ENCODE results near the gene GMDS. TPM values are rescaled to one million over a fixed set of nuclear protein-coding genes. Genes with fewer than 3 reads are reported as not detected.
A peak's percentile ranks its signal among the peaks of the same experiment; 100 is the strongest.

GMDS gene
- total RNA-seq, 4 donors from 2014 or later = 3.4 to 7.2 (median 4.6) TPM

GRCh38 chr6:2205396-2205795, 40.0 kb downstream of the GMDS start:
- intact Hi-C loops (cut with DNase I; ENCODE audit: low total_unique reads) (no loop called here), in situ Hi-C loops (cut with MboI; ENCODE audit: low sequenced_read_pairs in 4 of 4) (loop anchor here in 1 of 4 donors (25.0 kb wide), 1 partner anchor 432 kb away; no protein-coding TSS in a partner anchor)
- Histone ChIP-seq H3K27ac (no peak overlapping the region), H3K4me3 (no peak overlapping the region), H3K36me3 (no peaks in the 10 kb centered on the region), H3K27me3 (peaks cover 0 to 2% (median 0%) of the 10 kb centered on the region in 3 donors), H3K9me3 (no peaks in the 10 kb centered on the region), H3K4me1 (peaks cover 0 to 3% of the 10 kb centered on the region in 2 donors)
- no peak for ATAC-seq
- no peak for TF ChIP-seq CTCF (IDR thresholded peaks at IDR 0.05 in 4 of 5, conservative IDR thresholded peaks at IDR 0.05 in 1 of 5)
- no peak for TF ChIP-seq POLR2A (IDR thresholded peaks at IDR 0.05)
- no peak for DNase-seq

- Histone ChIP-seq H3K9me3 (no peaks in the 10 kb centered on the region), H3K36me3 (no peaks in the 10 kb centered on the region), H3K4me1 (peaks cover 0 to 3% of the 10 kb centered on the region in 2 donors), H3K4me3 (no peak overlapping the region), H3K27me3 (peaks cover 0 to 2% (median 0%) of the 10 kb centered on the region in 3 donors), H3K27ac (no peak overlapping the region)
- TF ChIP-seq POLR2A (IDR thresholded peaks at IDR 0.05) (no peak), CTCF (IDR thresholded peaks at IDR 0.05 in 4 of 5, conservative IDR thresholded peaks at IDR 0.05 in 1 of 5) (no peak)
- ATAC-seq = no peak
- DNase-seq = no peak
- in situ Hi-C loops (cut with MboI; ENCODE audit: low sequenced_read_pairs in 4 of 4) (loop anchor here in 1 of 4 donors (25.0 kb wide), 1 partner anchor 433 kb away; no protein-coding TSS in a partner anchor), intact Hi-C loops (cut with DNase I; ENCODE audit: low total_unique reads) (no loop called here)
These were observed 41.1 kb downstream of the GMDS start for GRCh38 chr6:2204272-2204671.

DNA sequence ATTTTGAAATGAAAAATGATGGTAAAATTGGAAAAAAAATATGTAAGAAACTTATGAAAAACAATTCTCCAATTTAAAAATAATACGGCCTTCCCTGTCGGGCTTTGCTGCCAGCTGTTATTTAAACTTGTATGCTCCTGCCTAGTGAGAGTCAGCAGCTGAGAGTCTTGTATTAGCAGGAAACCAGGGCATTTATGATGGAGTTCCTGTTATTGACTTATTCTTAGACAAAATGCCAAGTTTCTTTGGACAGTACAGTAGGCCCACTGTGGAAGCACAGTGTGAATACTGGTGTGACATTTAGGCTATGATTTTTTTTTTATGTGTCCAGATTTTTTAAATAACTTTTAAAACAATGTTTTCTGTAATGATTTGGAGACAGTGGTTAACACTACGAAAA, 42.1 kb downstream of the GMDS start:
- H3K4me1 ChIP-seq = no peaks in the 10 kb centered on the region
- no peaks in the 10 kb centered on the region for H3K9me3 ChIP-seq
- H3K36me3 ChIP-seq = no peaks in the 10 kb centered on the region
- DNase-seq = no peak
- intact Hi-C loops (cut with DNase I; ENCODE audit: low total_unique reads) (no loop called here), in situ Hi-C loops (cut with MboI; ENCODE audit: low sequenced_read_pairs in 4 of 4) (loop anchor here in 1 of 4 donors (25.0 kb wide), 1 partner anchor 434 kb away; no protein-coding TSS in a partner anchor)
- peak overlapping the region; percentile 22 to 70 (median 40) for H3K27ac ChIP-seq
- H3K27me3 ChIP-seq = peaks cover 0 to under 1% (median 0%) of the 10 kb centered on the region in 3 donors
- peak; percentile 51 to 56 for ATAC-seq
- TF ChIP-seq CTCF (IDR thresholded peaks at IDR 0.05 in 4 of 5, conservative IDR thresholded peaks at IDR 0.05 in 1 of 5) = no peak
- no peak overlapping the region for H3K4me3 ChIP-seq

GRCh38 chr6:2197984-2198383, 47.4 kb downstream of the GMDS start:
- Histone ChIP-seq H3K36me3 (no peaks in the 10 kb centered on the region), H3K27ac (no peak overlapping the region), H3K4me1 (peaks cover 0 to 2% of the 10 kb centered on the region in 2 donors), H3K9me3 (no peaks in the 10 kb centered on the region), H3K4me3 (no peak overlapping the region), H3K27me3 (no peaks in the 10 kb centered on the region)
- in situ Hi-C loops (cut with MboI; ENCODE audit: low sequenced_read_pairs in 4 of 4) (loop anchor here (10.0 to 25.0 kb wide), 2 partner anchors 603 to 611 kb away; no protein-coding TSS in a partner anchor), intact Hi-C loops (cut with DNase I; ENCODE audit: low total_unique reads) (loop anchor here (2.0 to 10.0 kb wide), 3 partner anchors 157 to 601 kb away; no protein-coding TSS in a partner anchor)
- no peak for DNase-seq
- no peak for TF ChIP-seq CTCF (IDR thresholded peaks at IDR 0.05 in 4 of 5, conservative IDR thresholded peaks at IDR 0.05 in 1 of 5)
- no peak for TF ChIP-seq POLR2A (IDR thresholded peaks at IDR 0.05)
- ATAC-seq = no peak

All from gastrocnemius medialis (tissue), 4 donors.